HG03045 (cell line): ENCODE data around the gene PTH1R.
"Not testable (repeated sequence)": the region's sequence is repeated elsewhere in the genome, so short reads cannot be mapped to it uniquely, and the experiment has no call there.

Experiments used
- ATAC-seq: cut with Tn5 transposase; IDR thresholded peaks from one replicate; pipeline ENCODE4 v1.9.1; 2021; ENCODE audit warnings: mild to moderate bottlenecking, moderate library complexity; ENCODE audit not compliant: unreplicated experiment

The PTH1R gene

DNA sequence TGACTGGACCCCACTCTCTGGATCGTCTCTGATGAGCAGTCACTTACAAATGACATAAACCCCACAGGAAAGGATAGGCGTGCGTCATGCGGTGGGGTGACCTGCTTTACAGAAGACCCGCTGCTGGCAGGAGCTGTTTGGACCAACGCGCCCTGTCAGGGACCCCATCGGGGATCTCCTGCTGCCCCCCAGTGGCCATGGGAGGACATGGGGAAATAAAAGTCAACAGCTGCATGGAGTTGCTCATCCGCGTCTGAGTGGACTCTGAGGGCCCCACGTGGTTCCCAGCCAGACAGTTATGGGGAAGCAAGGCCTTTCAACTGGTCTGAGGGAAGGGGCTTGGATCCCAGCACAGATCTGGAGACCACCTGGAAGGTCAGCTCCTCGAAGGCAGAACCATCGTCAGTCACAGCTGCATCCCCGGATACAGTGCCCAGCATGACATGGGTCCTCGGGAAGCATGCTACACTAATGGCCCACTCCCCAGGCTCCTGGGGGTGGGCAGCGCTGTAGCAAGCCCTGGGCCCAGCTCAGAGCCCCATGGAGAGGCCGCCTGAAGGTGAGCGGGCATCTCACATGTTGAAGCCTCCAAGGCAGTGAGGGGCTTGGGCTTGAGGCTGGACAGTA, 32.1 kb downstream of the PTH1R start:
- no peak for ATAC-seq

DNA sequence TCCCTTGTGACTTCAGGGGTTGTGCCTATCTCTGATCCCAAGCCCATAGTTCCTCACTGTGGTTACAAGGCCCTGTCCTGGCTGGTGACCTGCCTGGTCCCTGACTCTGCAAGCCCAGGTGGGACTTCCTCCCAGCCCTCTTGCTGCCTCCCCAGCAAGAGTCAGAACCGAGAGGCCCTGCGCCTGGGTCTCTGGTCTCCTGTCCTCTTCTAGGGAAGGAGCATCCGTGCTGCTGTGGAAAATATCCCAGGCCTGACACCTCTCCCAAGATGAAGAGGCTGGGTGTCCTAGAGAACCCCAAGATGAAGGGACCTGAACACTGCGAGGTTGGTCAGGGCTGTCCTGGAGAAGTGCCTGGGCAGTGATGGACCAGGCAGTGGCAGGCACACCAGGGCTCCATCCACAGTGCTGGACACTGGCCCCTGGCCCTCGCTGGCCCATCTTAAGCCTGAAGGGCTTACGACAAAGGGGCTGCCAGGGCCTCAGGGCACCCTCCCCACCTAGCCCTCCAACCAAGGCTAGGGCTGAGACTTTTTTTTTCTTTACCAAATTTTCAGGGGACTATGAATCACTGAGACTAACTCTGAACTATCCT, 32.7 kb downstream of the PTH1R start:
- ATAC-seq = no peak

DNA sequence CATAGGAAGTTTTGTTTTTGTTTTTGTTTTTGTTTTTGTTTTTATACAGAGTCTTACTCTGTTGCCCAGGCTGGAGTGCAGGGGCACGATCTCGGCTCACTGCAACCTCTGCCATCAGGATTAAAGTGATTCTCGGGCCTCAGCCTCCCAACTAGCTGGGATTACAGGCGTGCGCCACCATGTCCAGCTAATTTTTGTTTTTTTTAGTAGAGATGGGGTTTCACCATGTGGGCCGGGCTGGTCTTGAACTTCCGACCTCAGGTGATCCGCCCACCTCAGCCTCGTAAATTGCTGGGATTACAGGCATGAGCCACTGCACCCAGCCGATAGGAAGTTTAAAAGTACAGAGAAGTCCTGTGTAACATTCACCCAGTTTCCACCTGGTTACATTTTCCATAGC, 33.4 kb downstream of the PTH1R start:
- not testable (repeated sequence) for ATAC-seq

DNA sequence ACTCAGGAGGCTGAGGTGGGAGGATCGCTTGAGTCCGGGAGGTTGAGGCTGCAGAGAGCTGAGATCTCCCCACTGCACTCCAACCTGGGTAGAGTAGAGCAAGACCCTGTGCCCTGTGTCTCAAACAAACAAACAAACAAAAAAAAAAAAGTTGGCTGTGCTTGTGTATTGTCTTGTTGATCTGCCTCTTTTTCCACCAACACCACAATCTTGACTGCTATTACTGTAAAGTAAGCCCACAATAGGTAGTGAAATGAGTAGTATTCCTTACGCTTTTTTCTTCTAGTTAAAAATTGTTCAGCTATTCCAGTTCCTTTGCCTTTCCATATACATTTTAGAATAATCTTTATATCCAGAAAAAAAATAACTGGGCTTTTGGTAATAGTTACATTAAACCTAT, 35.5 kb downstream of the PTH1R start:
- ATAC-seq = no peak

DNA sequence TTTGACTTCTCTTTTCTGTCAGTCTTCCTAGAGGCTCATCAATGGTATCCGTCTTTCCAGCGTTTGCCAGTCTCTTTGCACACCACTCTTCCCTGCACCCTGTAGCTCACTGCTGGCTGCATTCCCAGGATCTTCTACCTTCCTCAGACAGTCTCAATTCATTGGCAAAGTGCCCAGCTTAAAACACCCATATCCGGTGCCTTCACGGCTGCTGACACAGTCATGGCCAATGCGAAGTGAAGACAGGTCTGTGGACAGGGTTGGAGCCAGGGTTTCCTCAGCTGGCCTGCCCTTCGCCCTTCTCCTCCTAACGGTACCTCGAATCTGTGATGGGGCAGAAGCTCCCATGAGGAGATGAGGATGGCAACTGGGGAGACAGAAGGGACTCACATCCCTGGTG, 36.1 kb downstream of the PTH1R start:
- no peak for ATAC-seq

DNA sequence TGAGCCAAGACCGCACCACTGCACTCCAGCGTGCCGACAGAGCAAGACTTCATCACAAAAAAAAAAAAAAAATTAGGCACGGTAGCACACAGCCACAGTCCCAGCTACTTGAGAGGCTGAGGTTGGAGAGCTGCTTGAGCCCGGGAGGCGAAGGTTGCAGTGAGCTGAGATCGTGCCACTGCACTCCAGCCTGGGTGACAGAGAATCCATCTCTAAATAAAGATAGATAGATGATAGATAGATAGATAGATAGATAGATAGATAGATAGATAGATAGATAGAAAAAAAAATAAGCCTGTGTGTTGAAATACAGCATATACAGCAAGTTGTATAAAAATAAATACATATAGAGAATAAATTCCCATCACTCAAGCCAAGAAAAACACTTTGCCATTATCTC, 37.3 kb downstream of the PTH1R start:
- ATAC-seq = no peak

DNA sequence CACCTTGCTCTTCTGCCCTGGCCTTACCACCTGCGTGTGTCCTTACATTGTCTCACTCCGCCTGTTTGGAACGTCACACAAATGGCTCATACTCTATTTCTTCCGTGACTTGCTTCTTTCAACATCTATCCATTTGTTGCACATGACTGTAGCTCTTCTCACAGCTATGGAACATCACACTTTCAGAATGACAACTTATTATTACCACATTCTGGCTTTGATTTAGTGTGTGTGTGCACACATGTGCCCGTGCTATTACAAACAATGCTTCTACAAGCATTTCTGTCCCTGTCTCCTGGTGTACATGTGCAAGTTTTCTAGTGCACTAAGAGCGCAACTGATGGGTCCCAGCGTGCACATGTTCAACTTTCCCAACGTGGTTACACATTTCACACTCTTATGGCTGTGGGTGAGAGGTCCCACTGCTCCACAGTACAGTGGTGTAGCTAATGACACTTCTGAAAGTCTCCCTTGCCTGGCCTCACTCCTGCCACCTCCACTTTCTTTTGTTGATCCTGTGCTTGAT, 37.8 kb downstream of the PTH1R start:
- ATAC-seq = no peak

DNA sequence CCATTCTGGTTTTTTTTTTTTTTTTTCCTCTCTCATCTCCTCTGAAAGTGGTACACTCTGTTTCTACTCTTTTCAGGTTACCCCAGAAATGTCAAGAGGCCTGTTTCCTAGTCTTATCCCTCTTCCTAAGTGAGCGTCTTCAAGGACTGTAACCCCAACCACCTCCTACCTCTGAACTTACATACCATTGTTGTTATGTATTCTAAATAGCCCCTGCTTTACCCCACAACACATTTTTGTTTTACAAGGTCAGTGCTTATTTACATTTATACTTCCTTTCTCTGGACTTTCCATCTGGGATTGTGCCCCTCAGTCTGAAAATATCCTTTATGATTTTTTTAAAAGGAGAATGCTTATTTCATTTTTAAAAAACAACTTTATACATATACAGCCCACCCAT, 38.8 kb downstream of the PTH1R start:
- ATAC-seq = no peak

DNA sequence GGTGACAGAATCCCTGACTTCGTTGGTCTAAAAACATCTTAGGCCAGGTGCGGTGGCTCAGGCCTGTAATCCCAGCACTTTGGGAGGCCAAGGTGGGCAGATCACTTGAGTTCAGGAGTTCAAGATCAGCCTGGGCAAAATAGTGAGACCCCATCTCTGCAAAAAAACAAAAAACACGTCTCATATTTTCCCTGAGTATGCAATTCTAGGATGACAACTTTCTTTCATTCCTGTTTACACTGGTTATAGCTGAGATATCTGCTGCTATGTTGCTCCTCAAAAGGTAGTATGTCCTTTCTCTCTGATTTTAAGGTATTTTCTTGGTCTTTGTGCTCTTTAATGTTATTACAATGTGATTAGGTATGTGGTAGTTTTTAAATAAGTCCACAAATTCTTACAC, 39.3 kb downstream of the PTH1R start:
- ATAC-seq = no peak

DNA sequence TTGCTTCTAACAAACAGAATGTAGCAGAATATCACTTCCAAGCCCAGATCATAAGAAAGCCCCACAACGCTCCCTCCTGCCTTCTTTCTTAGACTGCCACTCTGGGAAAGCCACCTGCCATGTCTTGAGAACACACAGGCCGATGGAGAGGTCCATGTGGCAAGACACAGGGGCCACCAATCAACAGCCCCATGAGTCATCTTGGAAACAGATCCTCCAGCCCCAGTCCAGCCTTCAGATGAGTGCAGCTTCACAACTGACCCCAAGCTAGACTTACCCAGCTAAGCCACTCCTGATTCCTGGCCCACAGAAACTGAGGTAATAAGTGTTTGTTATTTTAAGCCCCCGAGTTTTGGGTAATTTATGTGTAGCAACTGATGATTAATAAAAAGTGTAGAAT, 39.7 kb downstream of the PTH1R start:
- ATAC-seq = no peak

DNA sequence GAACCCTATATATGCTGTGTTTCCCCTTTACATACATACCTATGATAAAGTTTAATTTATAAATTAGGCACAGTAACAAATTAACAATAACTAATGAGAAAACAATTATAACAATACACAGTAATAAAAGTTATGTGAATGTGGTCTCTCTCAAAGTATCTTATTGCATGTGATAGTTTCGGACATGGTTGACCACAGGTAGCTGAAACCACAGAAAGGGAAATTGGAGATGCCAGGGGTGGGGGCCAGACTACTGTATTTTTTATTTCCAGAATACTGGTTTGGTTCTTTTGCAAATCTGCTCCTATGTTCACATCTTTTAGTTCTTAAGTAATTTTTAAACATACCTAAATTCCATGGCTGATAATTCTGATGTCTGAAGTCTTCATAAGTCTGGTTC, 40.7 kb downstream of the PTH1R start:
- no peak for ATAC-seq

DNA sequence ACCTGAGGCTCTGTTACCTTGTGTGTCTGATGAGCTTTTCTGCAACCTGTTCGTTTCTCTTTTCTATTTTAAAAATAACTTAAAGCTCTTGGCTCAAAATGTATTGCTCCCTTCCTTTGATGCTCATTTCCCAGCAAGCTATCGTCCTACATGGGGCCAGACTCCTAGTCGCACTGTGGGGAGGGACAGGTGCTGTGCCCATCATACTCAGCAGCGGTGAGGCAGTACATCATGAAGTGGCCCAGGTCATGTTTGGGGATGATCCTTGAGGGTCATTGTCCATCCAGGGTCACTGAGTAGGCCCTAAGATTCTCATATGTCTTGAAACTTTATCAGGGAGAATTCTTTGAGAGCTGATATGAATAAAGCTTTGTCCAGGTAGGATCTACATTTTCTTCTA, 41.1 kb downstream of the PTH1R start:
- no peak for ATAC-seq

DNA sequence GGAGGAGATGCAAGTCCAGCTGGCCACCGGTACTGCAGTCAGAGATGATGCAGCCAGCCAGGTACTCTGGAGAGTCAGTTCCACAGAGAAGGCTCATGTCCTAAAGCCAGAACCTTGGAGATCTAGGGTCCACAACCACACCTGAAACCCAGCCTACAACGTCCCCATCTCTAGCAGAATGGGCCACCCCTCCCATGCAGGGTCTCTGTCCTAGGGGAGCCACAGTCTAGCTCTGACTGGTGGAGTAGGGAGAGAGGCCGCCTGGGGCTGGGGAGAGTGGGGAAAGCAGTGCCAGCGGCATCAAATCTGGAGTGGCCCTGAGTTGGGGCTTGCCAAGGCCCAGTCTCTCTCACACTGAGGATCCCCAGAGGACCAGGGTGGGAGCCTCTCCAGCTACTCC, 43.5 kb downstream of the PTH1R start:
- no peak for ATAC-seq

DNA sequence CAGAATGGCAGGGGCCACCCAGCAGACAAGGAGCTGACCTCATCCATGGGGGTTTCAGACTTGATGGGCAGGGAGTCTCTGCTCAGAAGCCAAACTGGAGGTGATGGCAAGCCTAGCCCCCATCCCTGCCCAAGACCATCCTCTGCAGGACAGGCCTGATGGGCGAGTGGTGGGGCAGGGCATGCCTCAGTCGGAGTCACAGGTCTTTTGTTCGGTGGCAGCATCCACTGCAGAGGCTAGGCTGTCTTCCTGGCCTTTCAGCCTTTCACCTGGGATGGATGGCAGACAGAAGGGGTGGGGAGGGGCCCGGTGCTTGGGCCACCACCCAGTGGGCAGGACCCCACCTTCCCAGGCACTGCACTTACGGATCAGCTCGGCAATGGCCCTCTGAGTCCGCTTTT, 44.4 kb downstream of the PTH1R start:
- ATAC-seq = no peak

DNA sequence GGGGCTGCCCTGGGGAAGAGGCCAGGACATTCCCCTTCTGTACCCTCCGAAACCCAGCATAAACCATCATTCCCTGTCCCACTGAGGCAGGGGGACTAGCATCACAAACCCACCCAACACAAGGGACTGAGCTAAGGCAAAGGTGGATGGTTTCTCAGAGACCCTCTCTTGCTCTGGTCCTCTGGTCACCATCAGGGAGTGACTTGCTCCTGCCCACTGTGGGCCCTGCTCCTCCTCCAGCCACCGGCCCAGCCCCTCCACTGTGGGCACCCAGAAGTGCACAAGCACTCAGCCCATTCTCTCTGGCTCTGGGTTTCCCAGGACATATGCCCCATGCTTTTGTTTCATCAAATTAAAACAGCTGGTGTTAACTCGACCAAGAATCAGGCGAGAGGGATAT, 44.9 kb downstream of the PTH1R start:
- no peak for ATAC-seq

DNA sequence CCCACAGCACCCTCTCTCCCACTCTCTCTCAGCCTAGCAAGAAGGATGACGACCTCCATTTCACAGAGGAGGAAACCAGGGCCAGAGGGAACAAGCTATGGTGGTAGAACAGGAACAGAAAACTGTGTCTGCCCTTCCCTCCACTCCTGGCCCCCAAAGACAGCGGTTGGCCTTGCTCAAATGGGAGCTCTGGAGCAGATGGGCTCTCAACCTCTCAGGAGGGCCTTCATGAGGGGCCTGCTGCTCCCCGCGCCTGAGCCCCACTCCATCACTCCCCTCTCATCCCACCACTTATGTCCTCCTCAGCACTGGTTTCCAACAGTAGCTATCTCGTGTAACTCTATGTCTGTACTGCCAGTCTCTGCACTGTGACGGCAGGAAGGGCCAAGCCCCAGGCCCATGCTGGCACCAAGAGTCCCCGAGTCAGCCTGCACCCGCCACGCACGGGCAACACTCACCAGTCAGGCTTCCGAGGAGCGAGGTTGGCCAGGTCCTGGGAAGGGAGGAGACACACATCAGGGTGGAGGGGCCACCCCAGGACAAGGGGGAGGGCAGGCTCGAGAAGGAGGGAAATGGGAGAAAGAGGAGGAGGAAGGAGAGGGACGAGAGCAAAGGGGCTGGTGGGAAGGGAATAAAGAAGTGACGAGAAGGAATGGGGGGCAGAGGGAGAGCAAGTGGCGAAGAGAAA, 45.5 kb downstream of the PTH1R start:
- no peak for ATAC-seq

DNA sequence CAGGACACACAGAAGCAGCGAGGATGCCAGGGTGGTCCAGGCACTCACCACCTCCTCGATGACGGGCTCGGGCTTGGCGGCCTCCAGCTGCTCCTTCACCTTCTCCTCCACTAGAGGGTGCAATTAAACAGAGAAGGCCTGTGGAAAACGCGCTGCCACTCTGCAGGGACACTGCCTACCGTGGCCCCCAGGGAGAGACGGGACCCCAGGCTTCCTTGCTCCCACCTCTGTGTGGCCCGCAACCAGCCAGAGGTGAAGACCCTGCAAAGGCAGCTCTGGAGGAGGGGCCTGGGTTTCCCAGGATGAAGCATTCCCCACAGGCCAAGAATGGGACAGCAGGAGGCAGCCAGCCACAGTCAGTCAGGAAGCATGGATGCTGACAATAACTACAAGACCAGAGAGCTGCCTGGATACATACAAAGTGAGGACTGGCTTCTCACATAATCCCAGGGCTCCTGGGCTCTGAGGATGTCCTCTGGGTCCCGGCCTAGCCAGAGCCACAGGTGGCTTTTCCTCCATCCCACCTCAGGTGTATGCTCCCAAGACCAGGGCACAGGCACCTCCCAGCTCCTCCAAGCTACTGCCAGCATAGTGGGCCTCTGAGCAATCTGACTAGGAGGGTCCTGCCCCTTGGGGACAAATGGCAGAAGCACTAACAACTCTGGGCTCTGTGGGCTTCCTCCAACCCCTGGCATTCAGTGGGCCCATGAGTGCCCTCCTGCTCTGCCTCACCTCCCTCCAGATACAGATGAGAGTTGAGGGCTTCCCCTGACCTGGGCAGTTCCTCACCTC, 46.2 kb downstream of the PTH1R start:
- ATAC-seq = no peak

DNA sequence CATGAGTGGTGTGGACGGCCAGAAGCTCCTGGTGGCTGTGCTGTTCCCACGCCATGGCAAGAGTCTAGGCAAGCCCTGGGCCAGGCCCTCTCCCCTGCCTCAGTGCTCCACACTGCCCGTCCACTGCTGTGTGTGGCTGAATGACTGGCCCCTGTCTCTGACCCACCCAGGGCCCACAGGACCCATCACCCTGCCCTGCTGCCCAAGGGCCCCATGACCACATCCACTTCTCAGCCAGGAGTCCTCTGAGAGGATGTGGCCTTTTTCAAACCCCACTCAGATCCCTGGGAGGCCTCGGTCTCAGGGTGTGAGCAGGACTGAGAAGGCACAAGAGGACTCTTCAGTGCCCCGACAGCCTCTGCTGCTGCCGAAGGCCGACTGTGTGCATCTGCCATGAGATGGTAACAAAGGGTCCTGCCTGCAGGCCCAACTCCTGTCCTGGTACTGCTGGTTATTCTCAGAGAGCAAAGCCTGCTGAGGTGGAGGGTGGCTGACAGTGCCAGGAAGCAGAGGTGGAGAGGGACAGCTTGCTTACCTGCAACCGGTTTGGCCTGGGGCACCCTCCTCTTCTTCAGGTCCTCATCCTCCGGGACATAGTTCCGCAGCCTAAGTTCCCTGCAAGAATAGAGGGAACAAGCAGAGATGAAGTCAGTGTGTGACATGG, 47.5 kb downstream of the PTH1R start:
- ATAC-seq = no peak

DNA sequence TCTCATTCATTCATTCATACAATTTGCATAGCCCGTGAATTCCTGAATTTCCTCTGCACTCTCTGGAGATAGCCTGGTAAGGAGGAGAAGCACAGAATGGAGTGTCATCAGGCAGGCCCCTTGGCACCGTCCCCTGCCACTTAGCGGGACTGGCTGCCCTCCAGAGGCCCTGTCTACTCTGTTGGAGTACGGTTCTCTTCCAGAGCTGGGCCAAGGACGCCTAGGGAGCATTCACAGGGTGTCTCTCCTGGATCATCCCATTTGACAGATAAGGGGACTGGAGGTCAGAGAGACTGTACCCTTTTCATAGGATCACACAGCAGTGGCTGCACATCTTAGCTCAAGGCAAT, 48.0 kb downstream of the PTH1R start:
- ATAC-seq = no peak

DNA sequence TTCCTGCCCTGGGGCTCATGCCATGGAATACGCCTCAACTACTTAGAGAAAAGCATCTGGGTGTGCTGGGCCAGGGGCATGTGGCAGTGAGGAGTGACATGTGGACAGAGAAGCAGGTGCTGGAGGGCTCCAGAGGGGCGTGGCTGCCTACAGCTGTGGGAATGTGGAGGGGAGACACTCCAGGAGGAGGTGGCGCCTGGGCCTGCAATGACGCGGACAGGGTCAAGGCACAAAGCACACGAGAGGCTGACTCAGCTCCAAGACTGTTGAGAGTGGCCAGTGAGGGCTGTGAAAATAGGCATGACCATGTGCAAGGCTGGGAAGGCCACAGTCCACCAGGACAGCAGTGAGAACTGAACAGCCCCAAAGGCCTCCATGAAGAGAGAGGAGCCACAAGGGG, 48.5 kb downstream of the PTH1R start:
- ATAC-seq = no peak

DNA sequence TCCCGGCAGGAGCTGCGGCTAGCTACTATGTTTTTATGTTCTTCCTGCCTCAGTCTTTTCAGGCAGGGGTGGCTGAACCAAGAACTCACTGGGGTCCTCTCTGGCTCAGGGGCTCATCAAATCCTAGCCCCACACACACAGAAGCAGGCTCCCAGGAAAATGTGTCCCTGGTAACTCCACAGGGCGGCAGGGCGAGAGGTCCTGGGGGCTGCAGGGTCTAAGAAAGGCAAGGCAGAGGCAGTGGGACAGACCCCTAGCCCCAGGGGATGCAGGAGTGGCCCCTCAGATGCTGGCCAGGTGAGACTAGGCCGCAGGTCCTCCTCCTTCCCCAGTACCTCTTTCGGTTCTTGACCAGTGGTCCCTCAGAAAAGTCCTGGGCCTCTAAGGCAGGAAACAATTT, 48.9 kb downstream of the PTH1R start:
- no peak for ATAC-seq
